HG02571 (cell line): ENCODE measurements around the gene TINAGL1.
"Not testable (repeated sequence)": the region's sequence is repeated elsewhere in the genome, so short reads cannot be mapped to it uniquely, and the experiment has no call there.

Source experiments
- ATAC-seq: cut with Tn5 transposase; IDR thresholded peaks from one replicate; pipeline ENCODE4 v1.9.1; 2021; ENCODE audit warnings: mild to moderate bottlenecking, moderate library complexity; ENCODE audit not compliant: unreplicated experiment

The TINAGL1 gene

GRCh38 chr1:31583995-31584868, 7.9 kb downstream of the TINAGL1 start:
- no peak for ATAC-seq

GRCh38 chr1:31584869-31585735, 8.8 kb downstream of the TINAGL1 start:
- ATAC-seq = no peak

GRCh38 chr1:31585736-31586365, 9.5 kb downstream of the TINAGL1 start:
- ATAC-seq = no peak

- ATAC-seq = no peak
Observed at GRCh38 chr1:31586376-31587327, 10.3 kb downstream of the TINAGL1 start.

- ATAC-seq = not testable (repeated sequence)
Observed at GRCh38 chr1:31587328-31587699, 11.0 kb downstream of the TINAGL1 start.

- ATAC-seq = no peak
Observed at GRCh38 chr1:31587720-31588423, 11.6 kb downstream of the TINAGL1 start.

GRCh38 chr1:31588751-31589515, 12.6 kb downstream of the TINAGL1 start:
- ATAC-seq = no peak

- ATAC-seq = no peak
Observed at GRCh38 chr1:31591425-31592093, 15.2 kb downstream of the TINAGL1 start.

- ATAC-seq = no peak
Observed at GRCh38 chr1:31592132-31592531, 15.8 kb downstream of the TINAGL1 start.

GRCh38 chr1:31593136-31593665, 16.9 kb downstream of the TINAGL1 start:
- ATAC-seq = no peak

GRCh38 chr1:31593770-31594632, 17.7 kb downstream of the TINAGL1 start:
- no peak for ATAC-seq

- ATAC-seq = no peak
Observed at GRCh38 chr1:31595836-31596736, 19.8 kb downstream of the TINAGL1 start.

GRCh38 chr1:31596737-31597097, 20.4 kb downstream of the TINAGL1 start:
- ATAC-seq = no peak

- no peak for ATAC-seq
Observed at GRCh38 chr1:31598980-31599379, 22.7 kb downstream of the TINAGL1 start.

- no peak for ATAC-seq
Observed at GRCh38 chr1:31600641-31601040, 24.3 kb downstream of the TINAGL1 start.

- no peak for ATAC-seq
Observed at GRCh38 chr1:31602081-31602480, 25.8 kb downstream of the TINAGL1 start.
